NCI-H128 (cell line): ENCODE results near the gene RALY.

Experiments used
- DNase-seq: peaks from one replicate; lab custom pipeline; 2025; ENCODE audit not compliant: unreplicated experiment; lab: John Stamatoyannopoulos, UW

Gene RALY

DNA sequence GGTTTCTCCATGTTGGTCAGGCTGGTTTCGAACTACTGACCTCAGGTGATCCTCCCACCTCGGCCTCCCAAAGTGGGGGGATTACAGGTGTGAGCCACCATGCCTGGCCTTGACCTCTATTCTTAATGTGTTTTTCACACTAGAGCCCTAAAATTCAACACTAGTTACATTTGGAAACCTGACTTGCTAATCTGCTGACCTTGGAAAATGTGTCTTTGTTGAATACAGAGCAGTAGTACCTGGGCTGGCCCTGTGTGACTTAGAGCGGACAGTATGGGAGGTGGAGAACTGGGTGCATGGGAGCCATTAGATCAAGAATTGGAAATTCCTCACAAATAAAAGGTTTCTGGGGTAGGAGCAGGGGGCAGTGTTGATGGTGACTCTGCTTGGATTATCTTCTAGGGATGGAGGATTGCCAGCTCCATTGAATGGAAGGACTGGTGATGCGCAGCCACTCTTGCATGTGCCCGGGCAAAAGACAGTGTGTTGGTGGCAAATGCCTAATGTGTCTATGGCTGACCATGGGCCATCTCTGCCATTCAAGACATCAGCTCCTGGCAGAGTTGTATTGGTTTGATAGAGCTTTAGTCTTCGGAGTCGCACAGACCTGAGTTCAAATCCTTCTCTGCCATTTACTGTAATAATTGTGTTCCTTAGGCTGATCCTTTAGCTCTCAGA, 53.4 kb downstream of the RALY start:
- DNase-seq = no peak

DNA sequence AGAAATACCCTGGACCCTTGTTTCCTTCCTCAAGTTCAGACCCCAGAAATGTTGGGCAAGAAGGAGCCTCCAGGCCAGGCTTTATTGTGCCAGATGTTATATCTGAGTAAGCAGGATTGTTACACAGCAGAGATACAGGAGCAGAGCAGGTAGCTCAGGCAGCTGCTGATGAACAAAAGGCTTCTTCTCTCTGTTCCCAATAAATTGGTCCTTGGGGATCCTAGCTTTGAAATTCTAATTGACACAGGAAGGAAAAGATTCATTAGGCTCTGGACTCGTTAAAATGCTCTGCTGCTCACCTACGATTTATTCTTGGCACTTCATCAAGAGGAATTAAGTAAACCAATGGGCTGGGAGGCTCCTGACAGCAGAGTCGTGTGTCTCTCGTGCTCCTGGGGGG, 54.2 kb downstream of the RALY start:
- DNase-seq = no peak

DNA sequence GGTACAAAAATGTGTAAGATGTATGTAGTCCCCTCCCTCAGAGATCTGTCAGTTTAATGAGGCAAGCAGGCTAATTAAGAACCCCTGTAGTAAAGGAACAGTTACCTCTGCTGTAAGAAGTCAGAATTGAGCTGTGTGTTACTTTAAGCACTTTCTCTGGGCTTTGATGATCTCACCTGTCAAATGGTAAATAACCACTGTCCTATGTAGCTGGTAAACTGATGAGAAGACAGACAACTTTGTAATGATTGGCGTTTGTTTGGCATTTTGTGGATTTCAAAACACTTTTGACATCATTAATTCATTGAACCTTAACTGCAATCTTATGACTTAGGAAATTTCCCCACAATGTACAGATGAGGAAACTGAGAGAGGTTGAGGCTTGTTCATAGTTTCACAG, 55.7 kb downstream of the RALY start:
- DNase-seq = no peak

DNA sequence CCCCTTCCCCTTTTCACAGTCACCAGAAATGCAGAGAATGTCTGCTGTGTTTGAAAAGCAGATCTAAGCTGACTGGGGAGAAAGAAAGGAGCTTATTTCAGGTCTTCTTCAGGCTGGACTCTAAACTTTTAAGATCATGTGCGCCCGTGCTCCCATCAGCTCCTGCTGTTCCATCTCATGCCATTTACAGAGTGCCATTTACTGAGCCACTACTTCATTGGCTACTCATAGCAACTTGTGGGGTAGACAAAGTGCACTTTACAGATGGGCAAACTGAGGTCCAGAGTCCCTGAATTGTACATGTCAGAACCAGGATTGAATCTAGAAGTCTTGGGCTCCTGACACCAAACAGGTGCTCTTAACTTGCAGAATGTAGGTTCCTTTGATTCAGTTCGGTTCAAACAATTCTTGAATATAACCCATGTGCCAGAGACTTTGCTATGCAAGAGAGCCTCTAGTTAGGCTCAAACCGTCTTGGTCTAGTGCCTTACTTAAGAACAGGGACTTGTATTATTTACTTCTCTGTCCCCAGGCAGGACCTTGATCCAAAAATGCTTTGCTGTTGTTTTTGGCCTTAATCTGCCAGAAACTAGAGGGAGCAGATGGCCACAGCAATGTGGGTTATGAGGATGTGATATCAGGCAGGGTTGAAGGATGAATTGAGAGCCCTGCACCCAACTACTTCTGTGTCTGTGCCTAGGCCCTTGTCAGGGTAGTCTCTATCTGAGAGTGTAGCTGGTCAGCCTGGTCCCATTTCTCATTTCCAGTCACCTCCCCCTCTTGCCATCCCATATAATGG, 56.4 kb downstream of the RALY start:
- no peak for DNase-seq

DNA sequence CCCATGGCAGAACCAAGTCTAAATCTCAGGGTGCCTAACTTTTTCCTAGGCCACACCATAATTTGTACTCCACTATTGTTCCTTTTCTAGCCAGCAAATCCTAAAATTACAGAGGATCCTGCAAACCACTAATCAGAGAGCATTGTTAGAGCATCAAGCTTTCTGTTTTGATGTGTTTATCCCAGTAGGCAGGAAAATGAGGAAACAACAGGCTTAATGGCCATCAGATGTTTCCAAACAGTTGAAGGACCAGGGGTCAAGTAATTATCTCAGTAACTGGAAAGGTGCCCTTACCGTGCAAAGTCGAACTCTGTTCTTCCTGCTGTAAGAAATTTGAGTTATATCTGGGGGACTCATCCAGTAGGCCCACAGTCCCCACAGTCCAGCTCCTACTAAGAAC, 58.7 kb downstream of the RALY start:
- DNase-seq = no peak

DNA sequence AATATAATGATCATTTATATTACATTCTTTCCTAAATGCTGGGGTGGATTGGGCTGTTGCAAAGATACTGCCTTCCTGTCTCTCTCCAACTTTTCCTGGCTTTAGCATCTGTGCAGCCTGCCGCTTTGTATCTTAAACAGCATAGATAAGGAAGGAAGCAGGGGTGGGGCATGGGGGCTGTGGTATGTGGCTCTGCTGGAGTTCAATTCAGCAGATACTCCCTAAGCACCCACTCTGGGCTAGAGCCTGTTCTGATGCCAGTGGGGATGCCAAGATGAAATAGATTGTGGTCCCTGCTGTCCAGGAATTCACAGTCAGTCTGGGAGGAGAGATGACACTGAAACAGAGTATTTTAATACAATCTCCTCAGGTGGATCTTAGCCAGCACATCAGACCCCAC, 61.6 kb downstream of the RALY start:
- no peak for DNase-seq

DNA sequence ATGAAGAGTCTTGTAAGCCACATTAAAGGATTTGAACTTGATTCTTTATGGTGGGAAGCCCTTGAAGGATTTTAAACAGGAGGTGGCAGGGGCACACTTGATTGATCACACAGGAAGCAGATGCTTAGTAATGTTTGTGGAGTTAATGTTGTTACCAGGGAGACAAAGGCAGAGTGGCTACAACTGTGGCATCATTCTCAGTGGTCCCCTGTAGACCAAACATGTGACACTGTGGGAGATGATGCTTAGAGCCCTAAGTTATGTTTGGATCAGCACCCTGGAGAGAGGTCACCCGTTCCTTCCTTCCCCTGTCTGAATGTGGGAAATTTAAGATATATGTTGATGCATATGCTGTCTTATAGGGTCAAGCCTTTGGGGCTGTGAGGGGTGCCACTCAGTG, 65.1 kb downstream of the RALY start:
- DNase-seq = no peak

DNA sequence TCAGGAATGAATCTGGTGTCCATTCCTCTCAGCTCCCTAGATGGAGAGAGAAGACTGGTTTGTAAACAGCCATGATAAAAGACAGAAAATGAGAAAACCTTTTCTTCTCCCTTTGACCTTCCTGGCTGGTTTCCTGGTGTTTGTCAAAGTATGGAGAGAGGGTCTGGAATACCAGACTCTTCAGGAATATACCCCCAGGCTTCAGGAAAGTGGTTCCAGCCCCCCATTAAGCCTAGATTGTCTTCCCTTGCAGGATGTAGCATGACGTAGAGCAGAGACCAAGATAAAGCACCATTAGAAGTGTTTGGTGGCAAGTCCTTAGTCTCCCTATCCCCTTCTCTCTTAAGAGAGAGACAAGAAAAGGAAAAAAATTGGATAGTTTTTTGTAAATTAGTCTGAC, 67.3 kb downstream of the RALY start:
- DNase-seq = no peak

DNA sequence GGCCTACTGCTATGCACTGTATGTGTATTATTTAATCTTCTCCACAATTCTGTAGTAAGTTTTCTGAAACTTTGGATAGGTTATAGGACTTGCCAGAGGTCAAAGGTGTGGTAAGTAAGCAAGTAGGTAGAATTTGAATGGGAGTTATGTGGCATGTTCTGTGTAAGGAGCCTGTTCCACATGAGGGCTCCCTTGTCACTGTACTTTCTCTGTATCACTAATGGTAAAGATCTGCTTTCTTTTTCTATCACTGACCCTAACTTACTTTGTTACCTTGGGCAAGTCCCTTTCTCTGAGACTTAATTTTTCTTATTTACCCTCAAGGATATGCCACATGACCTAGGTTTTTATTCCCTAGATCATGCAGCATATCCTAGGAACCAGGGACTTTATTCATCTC, 68.0 kb downstream of the RALY start:
- DNase-seq = no peak

DNA sequence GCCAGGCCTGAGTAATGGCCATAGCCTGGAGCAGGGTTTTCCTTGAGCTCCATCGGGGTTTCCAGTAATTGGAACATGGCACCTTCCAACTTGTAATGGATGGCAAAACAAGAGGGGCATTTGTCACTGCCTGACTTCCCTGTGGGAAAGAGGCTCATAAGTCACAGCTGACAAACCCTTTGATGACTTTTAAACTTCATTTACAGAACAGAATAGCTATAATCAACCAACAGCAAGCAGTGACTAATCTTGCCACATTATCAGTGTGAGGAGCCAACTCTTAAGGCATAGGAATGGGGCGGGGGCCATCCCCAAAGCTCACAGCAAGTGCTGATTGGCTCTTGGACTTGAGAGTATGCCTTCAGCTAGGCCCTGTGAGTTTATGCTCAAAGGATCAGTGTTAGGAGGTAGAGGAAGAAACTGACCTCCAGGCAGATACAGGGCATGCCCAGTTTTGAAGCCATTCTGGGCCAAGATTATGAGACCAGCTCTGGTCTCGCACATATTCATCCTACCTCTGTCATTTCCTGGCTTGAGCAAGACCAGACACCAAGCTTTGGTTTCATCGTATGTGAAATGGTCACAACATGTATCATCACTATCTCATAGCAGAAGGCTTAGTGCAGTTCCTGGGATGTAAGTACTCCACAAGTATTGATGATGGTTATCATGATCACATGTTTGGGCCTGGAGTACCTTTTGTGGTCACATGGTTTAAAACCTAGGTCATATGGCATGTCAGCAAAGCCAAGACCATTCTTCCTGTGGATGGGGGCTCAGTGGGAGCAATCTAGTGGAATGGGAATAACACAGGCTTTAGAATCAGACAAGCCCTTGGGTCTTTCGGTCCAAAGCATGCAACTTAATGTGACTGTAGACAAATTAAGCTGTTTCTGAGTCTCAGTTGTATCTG, 69.1 kb downstream of the RALY start:
- DNase-seq = no peak

DNA sequence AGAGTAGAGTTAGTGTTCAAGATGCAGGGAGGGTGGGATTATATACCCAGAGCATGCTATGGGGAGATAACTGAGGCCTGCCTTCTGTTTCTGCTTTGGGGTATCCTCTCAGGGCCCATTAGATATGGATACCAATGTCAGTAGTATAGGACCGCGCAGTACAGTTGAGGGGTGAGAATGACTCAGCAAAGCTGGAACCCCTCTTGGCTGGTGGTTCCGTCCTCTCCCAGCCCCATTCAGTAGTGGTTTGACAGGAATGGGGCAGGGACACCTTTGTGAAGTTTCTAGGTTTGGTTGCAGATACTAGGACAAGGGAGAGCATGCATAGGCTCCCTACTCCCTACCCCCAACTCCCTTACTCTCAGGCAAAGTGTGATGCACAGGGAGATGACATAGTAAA, 70.6 kb downstream of the RALY start:
- DNase-seq = no peak

DNA sequence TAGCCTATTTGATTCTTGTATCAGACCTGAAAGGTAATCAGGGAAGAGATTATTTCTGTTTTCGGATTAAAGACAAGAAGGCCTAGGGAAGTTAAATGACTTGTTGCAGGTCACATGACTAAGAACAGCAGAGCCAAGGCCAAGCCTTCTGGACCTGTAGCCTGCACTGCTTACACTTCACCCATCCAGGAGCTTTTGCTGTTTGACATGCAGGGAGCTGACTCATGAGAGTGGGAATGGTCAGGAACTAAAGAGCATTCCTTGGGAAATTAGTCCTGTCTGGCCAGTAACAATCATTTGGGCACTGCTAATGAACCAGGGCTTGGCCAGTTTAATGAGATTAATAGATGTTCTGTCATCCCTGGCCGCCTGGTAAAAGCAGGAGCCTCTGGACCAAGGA, 71.5 kb downstream of the RALY start:
- no peak for DNase-seq

DNA sequence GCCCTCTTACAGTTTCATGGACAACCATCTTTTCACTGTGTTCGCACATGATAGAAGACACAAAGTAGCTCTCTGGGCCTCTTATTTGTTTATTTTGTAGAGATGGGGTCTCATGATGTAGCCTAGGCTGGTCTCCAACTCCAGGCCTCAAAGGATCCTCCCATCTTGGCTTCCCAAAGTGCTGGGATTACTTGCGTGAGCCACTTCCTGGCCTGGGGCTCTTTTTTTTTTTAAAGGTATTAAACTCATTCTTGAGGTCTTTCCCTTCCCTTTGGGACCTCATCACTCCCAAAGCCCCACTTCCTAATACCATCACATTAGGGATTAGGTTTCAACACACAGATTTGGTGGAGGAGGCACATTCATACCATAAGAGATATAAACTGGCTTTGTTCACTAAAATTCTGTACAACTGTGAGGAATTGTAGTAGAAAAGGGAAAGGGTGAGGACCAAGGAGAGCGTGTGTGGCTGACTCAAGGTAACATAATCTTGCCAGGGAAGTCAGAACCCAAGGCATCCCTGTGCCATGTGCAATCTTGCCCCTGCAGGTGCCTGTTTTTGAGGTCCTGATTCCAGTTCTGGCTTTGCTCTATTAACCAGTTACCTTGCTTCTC, 72.9 kb downstream of the RALY start:
- no peak for DNase-seq

DNA sequence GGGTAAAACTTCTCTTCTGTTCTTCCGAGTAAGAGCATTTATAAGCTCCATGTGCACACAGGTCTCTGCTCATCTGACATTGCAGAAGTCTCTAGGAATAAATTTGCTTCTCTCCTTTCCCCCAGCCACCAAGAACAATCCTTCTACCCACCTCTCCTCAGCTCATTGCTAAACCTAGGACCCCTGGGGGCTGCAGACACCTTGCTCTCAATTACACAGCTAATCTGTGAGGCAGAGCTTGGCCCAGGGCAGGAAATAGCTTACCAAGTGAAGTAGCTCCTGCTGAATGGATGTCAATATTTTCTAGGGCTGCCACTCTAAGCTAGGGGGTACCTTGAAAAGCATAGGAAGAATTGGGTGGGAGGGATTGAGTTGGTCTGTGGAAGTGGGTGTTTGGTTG, 74.3 kb downstream of the RALY start:
- no peak for DNase-seq

DNA sequence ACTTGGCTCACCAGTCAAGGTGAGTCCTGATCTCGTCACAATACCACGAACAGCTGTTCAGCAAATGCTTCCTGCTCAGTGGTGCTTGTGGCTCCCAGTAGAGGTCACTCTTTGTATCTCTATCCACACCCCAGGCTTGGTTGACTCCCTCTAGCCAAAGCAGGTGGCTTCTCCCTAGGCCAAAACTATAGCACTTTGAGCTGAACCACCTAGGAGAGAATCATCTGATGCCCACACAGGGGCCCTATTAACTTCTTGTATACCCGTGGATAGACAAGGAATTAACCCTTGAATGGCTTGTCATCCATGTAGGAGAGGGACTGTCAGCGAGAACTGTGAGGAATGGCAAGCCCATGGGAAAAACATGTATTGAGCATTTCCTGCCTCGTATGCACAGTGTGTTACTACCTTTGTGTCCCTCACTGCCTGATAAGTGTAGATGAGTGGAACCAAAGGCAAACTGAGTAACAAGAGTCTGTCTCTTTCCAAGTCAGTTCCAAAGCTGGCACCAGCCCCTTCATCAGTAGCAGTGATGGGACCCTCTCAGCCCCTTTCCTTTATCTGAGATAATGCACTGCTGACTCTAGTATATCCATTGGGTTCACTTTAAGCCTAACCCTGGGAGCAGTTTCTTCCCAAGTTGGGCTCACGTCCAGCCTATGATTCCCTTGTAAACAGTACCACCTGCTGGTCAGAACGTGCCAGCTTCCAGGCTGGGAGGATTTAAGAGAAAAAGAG, 75.8 kb downstream of the RALY start:
- DNase-seq = peak; percentile 78

DNA sequence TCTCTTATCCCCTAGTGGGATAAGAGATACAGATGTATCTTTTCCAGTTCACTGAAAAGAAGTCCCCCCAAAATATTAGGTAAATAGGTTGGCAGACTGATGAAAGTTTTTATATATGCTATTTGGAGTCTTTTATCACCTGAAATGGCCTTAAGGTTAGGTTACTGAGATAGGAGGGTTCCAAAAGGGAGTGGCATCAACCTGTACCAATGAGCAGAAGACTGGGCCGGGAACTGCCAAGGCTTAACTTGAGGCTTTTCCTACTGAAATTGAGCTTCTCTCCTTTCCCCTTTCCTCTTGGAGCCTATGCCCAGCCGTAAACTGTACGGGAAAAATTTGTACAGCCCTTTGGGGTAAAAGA, 76.3 kb downstream of the RALY start:
- DNase-seq = no peak

DNA sequence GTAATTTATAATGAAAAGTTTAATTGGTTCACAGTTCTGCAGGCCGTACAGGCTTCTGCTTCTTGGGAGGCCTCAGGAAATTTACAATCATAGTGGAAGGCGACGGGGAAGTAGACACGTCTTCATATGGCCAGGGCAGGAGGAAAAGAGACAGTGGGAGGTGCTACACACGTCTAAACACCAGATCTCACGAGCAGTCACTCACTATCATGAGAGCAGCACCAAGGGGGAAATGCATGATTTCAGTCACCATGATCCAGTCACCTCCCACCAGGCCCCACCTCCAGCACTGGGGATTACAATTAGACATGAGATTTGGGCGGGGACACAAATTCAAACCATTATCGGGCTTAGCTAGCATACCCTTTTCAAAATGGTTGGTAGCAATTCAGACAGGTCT, 77.1 kb downstream of the RALY start:
- no peak for DNase-seq

DNA sequence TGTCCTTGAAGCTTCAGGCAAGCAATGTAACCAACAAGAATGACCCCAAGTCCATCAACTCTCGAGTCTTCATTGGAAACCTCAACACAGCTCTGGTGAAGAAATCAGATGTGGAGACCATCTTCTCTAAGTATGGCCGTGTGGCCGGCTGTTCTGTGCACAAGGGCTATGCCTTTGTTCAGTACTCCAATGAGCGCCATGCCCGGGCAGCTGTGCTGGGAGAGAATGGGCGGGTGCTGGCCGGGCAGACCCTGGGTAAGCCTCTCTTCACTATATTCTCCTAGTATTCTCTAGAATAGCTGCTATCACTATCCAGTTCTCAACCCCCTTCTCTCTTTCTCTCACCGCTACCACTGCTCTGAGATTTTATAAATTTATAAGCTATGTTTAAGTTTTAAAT, 78.4 kb downstream of the RALY start:
- DNase-seq = no peak

DNA sequence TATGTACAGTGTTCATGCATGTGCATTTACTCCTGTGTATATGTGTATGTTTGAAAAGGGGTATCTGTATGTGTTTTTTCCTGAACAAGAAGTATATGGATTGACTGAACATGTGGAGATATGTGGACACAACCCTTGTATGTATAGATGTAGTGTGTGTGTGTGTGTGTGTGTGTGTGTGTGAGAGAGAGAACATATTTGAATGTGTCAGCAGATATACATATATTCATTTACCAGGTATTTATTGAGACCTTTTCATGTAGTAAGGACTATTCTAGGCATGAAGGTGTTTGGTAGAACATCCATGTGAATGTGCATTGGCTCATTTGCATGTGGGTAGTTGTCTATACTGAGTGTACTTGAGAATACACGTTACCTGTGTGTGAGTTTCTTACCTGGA, 79.1 kb downstream of the RALY start:
- no peak for DNase-seq

DNA sequence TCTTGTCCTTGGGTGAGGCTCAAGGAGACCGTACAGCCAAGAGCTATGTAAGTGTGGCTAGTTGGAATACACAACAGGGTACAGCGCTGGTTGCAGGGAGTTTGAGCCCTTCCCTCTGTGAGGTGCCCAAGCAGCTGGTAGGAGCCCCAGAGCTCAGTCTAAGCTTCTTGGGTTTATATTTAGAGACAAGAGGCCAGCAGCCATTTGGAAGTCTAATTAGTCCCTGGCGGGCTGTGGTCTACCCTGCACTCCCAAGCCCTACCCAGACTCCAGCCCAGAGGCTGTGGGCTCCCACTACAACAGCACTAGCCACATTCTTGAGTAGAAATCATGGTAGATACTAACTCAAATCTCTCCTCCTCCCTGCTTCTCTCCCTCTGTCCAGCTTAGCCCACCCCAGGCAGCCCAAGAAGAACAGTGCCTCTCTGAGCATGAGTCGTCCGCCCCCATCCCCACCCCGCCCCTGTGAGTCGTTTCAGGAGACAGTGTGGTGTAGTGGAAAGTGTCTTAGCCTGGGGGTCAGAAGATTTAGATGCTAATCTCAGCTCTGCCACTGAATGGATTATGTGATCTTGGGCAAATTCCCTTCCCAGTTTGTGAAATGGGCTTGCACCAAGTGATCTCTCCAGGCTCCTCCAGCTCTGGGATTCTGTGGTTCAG, 80.5 kb downstream of the RALY start:
- no peak for DNase-seq
